Renal cortex interstitium (tissue), 15 donors: ENCODE data around the gene SEC24C. TPM values are rescaled to one million over a fixed set of nuclear protein-coding genes. Genes with fewer than 3 reads are reported as not detected.
"Not testable (repeated sequence)": the region's sequence is repeated elsewhere in the genome, so short reads cannot be mapped to it uniquely, and the experiment has no call there.

Experiments
- DNase-seq, 11 donors: peaks; one replicate each; pipeline ENCODE4 v3.0.0-alpha.2; 2013; ENCODE audit warnings: low read depth in 9 of 11, low spot score in 4 of 11; ENCODE audit errors: extremely low read depth in 1 of 11
- long read RNA-seq, 16 experiments: transcript quantifications; one replicate each; lab custom pipeline, GENCODE V29; 2026
- polyA plus RNA-seq, 3 donors: library from polyadenylated mRNA; unstranded; fragments of 120-200 nt; gene quantifications; one replicate each; pipeline ENCODE4 v1.2.1, GENCODE V29; 2013; ENCODE audit not compliant: insufficient read length in 3 of 3

The SEC24C gene
- 10 to 100 TPM; 65.6 to 69.4 (median 67.0) TPM for polyA plus RNA-seq
- long read RNA-seq, donor 1, partial matches to known transcripts = 14 of 14 reads
- long read RNA-seq, donor 1, other reads (novel, unspliced or antisense) = 0 of 14 reads
- long read RNA-seq, donor 2, partial matches to known transcripts = 8 of 8 reads
- long read RNA-seq, donor 2, other reads (novel, unspliced or antisense) = 0 of 8 reads
- long read RNA-seq, donor 3, full-length matches to known transcripts = 5 of 72 reads
- long read RNA-seq, donor 3, partial matches to known transcripts = 67 of 72 reads
- long read RNA-seq, donor 3, other reads (novel, unspliced or antisense) = 0 of 72 reads
- long read RNA-seq, donor 4, full-length matches to known transcripts = 3 of 3 reads
- long read RNA-seq, donor 4, partial matches to known transcripts = 0 of 3 reads
- long read RNA-seq, donor 4, other reads (novel, unspliced or antisense) = 0 of 3 reads
- long read RNA-seq, donor 5 = 0 reads
- long read RNA-seq, donor 6, partial matches to known transcripts = 13 of 13 reads
- long read RNA-seq, donor 6, other reads (novel, unspliced or antisense) = 0 of 13 reads
- long read RNA-seq, donor 7, full-length matches to known transcripts = 3 of 47 reads
- long read RNA-seq, donor 7, partial matches to known transcripts = 44 of 47 reads
- long read RNA-seq, donor 7, other reads (novel, unspliced or antisense) = 0 of 47 reads
- long read RNA-seq, donor 8, full-length matches to known transcripts = 1 of 27 reads
- long read RNA-seq, donor 8, partial matches to known transcripts = 26 of 27 reads
- long read RNA-seq, donor 8, other reads (novel, unspliced or antisense) = 0 of 27 reads
- long read RNA-seq, donor 9, full-length matches to known transcripts = 2 of 9 reads
- long read RNA-seq, donor 9, partial matches to known transcripts = 7 of 9 reads
- long read RNA-seq, donor 9, other reads (novel, unspliced or antisense) = 0 of 9 reads
- long read RNA-seq, donor 10, full-length matches to known transcripts = 4 of 10 reads
- long read RNA-seq, donor 10, partial matches to known transcripts = 6 of 10 reads
- long read RNA-seq, donor 10, other reads (novel, unspliced or antisense) = 0 of 10 reads
- long read RNA-seq, donor 11, full-length matches to known transcripts = 7 of 12 reads
- long read RNA-seq, donor 11, partial matches to known transcripts = 5 of 12 reads
- long read RNA-seq, donor 11, other reads (novel, unspliced or antisense) = 0 of 12 reads
- long read RNA-seq, donor 12, full-length matches to known transcripts = 1 of 1 reads
- long read RNA-seq, donor 12, partial matches to known transcripts = 0 of 1 reads
- long read RNA-seq, donor 12, other reads (novel, unspliced or antisense) = 0 of 1 reads
- long read RNA-seq, donor 13 = 0 reads
- long read RNA-seq, donor 14, full-length matches to known transcripts = 1 of 6 reads
- long read RNA-seq, donor 14, partial matches to known transcripts = 5 of 6 reads
- long read RNA-seq, donor 14, other reads (novel, unspliced or antisense) = 0 of 6 reads
- long read RNA-seq, donor 15 = 0 reads
- long read RNA-seq, donor 16, full-length matches to known transcripts = 14 of 69 reads
- long read RNA-seq, donor 16, partial matches to known transcripts = 55 of 69 reads
- long read RNA-seq, donor 16, other reads (novel, unspliced or antisense) = 0 of 69 reads

- DNase-seq = peak; percentile 92 to 99 (median 96)
Measured at GRCh38 chr10:73743905-73744663, at the start of gene SEC24C. Gene SEC24C (plus strand): TSS chr10:73744372. CDS start chr10:73746833, 2,461 bp downstream.

- not testable (repeated sequence) for DNase-seq
Measured at GRCh38 chr10:73695302-73695701, 48.9 kb upstream of the SEC24C start.

- not testable (repeated sequence) for DNase-seq
Measured at GRCh38 chr10:73697675-73698159, 46.5 kb upstream of the SEC24C start, which contains the start of gene AGAP5. Gene AGAP5 (minus strand): TSS chr10:73698109. CDS start chr10:73697755, 354 bp downstream.

GRCh38 chr10:73698819-73699218, 45.4 kb upstream of the SEC24C start:
- not testable (repeated sequence) for DNase-seq

- not testable (repeated sequence) for DNase-seq
Measured at GRCh38 chr10:73703924-73704323, 40.2 kb upstream of the SEC24C start.

GRCh38 chr10:73705506-73706072, 38.6 kb upstream of the SEC24C start:
- DNase-seq = not testable (repeated sequence)

- not testable (repeated sequence) for DNase-seq
Measured at GRCh38 chr10:73706488-73706887, 37.7 kb upstream of the SEC24C start.

- not testable (repeated sequence) for DNase-seq
Measured at GRCh38 chr10:73707628-73708027, 36.5 kb upstream of the SEC24C start.

GRCh38 chr10:73708122-73708521, 36.0 kb upstream of the SEC24C start:
- DNase-seq = not testable (repeated sequence)

- not testable (repeated sequence) for DNase-seq
Measured at GRCh38 chr10:73711683-73712082, 32.5 kb upstream of the SEC24C start.

GRCh38 chr10:73713912-73714311, 30.3 kb upstream of the SEC24C start:
- DNase-seq = not testable (repeated sequence)

- DNase-seq = not testable (repeated sequence)
Measured at GRCh38 chr10:73714483-73714882, 29.7 kb upstream of the SEC24C start.

- not testable (repeated sequence) for DNase-seq
Measured at GRCh38 chr10:73715179-73716156, 28.7 kb upstream of the SEC24C start.

- DNase-seq = no peak
Measured at GRCh38 chr10:73716251-73716650, 27.9 kb upstream of the SEC24C start.

GRCh38 chr10:73717556-73717955, 26.6 kb upstream of the SEC24C start:
- no peak for DNase-seq

- DNase-seq = not testable (repeated sequence)
Measured at GRCh38 chr10:73720561-73720960, 23.6 kb upstream of the SEC24C start.
